ENCODE measurements around the gene POU2F1. TPM values are rescaled to one million over a fixed set of nuclear protein-coding genes. Genes with fewer than 3 reads are reported as not detected.

The POU2F1 gene
- total RNA-seq, 2 experiments from 2014 or later = 12.7 to 14.0 TPM

DNA sequence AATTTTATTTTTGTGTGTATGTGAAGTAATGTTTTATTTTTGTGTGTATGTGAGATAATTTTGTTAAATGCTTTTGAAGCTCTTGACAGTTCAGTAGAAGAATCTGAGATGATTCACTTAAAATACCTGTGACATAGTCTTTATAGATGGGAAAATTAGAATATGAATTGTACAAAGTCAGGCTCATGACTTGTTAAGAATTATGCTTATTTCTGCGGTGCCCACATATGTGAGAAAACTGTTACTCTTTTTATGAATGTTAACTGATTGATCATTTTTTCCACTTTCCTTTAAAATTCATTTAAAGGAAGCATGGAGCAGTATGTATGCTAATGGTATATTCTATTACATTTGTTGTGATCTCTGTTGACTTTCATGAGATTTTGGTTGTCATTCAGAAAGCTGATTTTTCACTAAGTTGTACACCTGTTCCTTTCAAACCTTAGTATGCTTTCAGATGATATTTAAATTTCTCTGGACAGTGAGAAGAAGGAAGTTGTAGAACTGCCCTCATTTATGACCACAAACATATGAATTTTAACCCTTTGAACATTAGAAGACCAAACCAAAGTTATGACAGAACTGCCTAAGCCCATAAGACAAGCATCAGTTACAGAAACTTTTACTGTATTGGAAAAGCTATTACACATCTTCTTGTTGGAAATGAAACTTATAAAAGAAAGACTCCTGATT is 110.1 kb downstream of the POU2F1 start:
- ChIA-PET POLR2A (no interaction called here), CTCF (no interaction called here)

DNA sequence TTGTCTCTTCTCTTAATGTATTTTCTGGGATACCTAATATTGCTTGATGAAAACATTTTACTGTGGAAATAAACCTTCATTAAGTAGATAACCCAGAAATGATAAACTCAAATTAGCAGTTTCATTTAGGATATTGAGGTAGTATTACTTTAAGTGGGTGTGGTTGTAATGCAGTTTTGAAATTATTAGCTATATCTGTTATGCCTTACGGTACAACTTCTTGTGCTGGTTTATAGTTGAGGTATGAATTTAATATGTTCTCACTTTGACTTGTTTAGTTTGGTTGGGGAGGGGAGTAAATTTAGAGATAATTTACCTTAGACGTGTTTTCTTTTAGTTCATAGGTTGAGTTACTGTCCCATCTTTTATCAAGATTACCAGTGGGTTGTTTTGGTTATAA is 111.0 kb downstream of the POU2F1 start:
- CTCF ChIA-PET = no interaction called here
- POLR2A ChIA-PET = no interaction called here

DNA sequence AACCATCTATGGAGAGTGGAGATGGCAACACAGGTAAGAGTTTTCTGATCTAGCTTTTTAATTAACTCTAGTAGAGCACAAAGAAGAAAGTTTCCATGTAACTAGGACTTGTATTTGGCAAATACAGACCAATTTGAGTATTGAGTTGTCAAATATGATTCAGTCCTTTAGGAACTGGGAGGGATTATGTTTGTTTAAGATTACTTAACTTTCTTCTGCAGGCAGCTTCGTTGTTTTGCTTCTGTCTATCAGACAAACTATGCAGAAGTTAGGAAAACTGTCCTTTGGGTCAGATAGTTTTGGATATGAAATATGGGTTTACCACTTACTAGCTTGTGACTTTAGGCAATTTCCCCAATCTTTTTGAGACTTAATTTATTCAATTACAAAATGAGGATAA is 111.8 kb downstream of the POU2F1 start:
- ChIA-PET CTCF (no interaction called here), POLR2A (no interaction called here)

DNA sequence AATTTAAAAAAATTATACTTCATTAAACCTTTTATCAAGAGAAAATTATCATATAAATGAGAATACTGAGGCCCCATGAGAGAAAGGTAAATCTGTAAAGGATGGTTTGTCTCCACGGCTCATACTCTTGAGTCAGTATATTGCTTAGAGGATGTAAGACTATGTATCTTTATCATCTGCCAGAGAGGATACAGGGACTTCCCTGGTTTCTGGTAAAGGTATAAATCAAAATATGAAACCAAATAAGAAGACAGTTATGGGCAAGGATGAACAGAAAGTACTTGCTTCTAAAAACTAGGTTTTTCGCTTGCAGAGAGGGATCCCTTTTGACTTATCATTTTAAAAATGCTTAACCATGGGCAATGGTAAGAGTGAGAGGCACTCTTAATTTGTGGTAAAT is 112.4 kb downstream of the POU2F1 start:
- ChIA-PET POLR2A (no interaction called here), CTCF (no interaction called here)

DNA sequence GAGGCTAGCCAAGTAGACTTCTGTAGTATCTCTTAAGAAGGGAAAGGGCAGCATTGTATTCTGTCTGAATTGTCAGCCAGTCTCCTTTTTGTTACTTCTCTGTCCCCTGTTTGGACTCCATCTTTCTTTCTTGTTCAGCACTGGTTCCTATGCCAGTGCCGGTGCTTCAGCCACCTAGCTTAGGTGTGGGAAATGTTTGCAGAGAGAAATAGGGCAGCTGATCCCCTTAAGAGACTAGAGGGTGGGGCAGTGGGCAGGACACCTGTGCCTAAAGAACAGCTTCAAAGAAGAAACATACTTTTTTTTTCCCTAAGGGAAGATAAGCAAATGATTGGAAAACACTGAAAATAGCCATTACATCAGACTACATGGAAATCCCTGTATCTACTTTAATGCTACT is 113.0 kb downstream of the POU2F1 start:
- POLR2A ChIA-PET = no interaction called here
- CTCF ChIA-PET = interaction anchor here (0.7 kb wide), 3 partner anchors 51 to 275 kb away, joined by 3 to 4 read pairs (median 3); no protein-coding TSS in a partner anchor

DNA sequence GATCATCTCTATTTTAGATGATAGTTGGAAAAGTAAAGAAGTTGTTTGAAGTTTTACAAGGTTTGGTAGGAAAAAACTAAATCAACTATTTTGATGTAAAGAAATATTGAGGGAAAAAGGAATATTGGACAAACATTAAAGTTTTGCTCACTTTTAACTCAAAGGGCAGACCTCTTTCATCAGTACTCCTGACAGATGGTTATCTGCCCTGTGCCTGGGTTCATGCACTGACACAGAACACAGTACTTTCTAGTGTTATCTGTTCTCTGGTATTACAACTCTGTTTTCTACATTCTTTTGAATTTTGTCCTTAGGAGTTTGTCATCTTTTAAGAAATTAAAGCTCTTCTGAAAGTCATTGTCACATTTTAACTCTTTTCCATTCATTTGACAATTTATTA is 118.7 kb downstream of the POU2F1 start:
- ChIA-PET POLR2A (no interaction called here), CTCF (no interaction called here)

DNA sequence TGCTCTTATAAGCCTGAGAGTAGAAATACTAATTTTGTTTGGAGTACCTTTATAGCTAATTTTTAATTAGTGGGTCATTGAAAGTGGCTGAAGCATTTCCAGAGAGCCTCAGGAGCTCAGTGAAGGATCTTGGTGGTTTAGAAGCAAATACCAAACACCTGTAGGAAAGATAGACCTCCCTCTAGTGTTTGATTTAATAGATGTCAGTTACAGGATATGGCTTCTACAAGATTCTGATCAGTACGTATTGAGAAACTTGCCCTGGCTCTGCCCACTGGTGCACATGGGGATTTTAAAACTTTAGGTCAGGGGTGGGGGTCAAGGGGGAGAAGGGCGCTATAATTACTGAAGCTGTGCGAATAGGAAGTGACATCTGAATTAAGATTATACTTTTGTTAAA is 122.2 kb downstream of the POU2F1 start:
- ChIA-PET POLR2A (interaction anchor here (0.6 kb wide), 1 partner anchor 197 kb away, joined by 9 read pairs; no protein-coding TSS in a partner anchor), CTCF (no interaction called here)

DNA sequence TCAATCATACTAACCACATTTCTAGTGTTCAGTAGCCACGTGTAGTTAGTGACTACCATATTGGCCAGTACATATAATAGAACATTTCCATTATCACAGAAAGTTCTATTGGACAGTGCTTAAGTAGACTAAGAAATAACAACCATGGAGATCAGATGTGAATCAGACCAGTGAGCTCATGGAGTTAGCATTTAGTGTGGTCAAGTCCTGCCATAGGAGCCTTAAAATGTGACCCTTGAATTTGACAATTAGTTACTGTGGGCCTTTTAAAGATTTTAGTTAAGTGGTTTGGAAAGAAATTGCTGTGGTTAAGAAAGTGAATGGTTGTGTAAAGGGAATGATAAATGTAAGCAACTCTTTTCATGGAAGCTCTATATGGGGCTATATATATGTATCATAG is 123.4 kb downstream of the POU2F1 start:
- POLR2A ChIA-PET = no interaction called here
- CTCF ChIA-PET = no interaction called here

DNA sequence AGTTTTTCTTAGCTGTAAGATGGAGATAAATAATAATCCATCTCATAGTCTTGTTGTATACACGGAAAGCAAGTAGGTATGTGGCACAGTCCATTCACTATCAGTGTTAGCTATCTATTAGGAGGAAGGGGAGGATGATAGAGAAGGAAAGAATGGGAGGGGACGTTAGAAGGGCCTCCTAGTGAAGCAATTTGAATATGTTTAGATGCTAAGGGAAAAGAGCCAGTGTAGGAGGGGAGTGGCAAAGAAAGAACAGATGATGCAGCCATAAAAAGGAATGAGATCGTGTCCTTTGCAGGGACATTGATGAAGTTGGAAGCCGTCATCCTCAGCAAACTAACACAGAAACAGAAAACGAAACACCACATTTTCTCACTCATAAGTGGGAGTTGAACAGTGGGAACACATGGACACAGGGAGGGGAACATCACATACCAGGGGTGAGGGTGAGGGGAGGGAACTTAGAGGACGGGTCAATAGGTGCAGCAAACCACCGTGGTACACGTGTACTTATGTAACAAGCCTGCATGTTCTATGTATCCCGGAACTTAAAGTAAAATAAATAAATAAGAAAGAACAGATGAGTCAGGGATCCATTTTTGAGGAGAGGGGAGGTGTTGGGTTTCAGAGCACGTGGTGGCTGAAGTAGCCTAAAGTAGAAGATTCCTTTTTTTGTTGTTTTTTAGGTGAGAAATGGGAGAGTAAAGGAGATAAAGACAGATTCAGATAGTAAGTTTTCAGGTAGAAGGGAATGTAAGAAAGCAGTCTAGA is 124.1 kb downstream of the POU2F1 start:
- POLR2A ChIA-PET = no interaction called here
- CTCF ChIA-PET = interaction anchor here (0.6 kb wide), 1 partner anchor 13 kb away, joined by 3 read pairs; no protein-coding TSS in a partner anchor

DNA sequence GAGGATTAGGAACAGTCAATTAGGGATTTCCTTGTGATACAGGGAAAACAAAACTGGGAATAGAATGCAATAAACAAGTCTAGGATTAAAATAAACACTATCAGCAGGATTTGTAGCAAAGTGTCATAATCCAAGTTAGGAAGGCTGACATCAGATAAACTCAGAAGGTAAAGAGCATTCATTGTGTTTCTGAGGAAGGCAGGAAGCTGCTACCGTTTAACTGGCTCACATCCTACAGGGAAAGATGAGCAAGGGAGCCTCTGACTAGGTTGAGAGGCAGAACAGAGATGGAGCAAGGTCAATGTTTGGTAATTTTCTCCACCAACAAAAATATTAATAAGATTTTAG is 124.7 kb downstream of the POU2F1 start:
- CTCF ChIA-PET = interaction anchor here (0.6 kb wide), 1 partner anchor 12 kb away, joined by 3 read pairs; no protein-coding TSS in a partner anchor
- POLR2A ChIA-PET = no interaction called here

DNA sequence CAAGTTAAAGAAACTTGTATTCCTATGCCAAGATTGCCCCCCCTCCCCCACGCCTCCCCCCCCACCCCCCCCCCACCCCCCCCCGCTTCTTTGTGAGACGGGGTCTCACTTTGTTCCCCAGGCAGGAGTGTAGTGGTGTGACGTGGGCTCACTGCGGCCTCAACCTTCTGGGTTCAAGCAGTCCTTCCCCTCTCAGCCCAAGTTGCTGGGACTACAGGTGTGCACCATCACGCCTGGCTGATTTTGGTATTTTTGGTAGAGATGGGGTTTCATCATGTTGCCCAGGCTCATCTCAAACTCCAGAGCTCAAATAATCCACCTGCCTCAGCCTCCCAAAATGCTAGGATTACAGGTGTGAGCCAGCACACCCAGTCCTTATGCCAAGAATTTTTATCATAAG is 136.6 kb downstream of the POU2F1 start:
- CTCF ChIA-PET = interaction anchor here (0.7 kb wide), 1 partner anchor 12 kb away, joined by 3 read pairs; no protein-coding TSS in a partner anchor
- POLR2A ChIA-PET = no interaction called here

DNA sequence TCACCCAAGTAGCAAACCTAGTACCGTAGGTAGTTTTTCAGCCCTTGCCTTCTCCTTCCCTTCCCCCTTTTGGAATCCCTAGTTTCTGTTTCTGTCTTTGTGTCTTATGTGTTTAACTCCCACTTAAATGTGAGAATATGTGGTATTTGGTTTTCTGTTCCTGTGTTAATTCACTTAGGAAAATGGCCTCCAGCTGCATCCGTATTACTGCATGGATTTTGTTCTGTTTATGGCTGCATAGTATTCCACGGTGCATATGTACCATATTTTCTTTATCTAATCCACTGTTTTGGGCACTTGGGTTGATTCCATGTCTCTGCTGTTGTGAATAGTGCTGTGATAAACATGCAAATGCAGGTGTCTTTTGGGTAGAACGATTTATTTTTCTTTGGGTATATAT is 138.6 kb downstream of the POU2F1 start:
- CTCF ChIA-PET = no interaction called here
- POLR2A ChIA-PET = interaction anchor here (0.6 kb wide), 1 partner anchor 19 kb away, joined by 4 read pairs; no protein-coding TSS in a partner anchor

DNA sequence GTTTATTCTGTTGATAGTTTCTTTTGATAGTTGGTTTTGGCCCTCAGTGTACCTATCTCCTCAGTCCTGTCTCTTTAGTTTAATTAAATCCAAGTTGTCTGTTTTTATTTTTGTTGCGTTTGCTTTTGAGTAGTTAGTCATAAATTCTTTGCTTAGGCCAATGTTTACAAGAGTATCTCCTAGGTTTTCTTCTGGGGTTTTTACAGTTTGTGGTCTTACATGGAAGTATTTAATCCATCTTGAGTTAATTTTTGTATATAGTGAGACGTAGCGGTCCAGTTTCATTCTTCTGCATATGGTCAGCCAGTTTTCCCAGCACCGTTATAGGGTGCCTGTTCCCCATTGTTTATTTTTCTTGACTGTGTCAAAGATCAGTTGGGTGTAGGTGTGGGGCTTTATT is 139.4 kb downstream of the POU2F1 start:
- ChIA-PET POLR2A (no interaction called here), CTCF (no interaction called here)

DNA sequence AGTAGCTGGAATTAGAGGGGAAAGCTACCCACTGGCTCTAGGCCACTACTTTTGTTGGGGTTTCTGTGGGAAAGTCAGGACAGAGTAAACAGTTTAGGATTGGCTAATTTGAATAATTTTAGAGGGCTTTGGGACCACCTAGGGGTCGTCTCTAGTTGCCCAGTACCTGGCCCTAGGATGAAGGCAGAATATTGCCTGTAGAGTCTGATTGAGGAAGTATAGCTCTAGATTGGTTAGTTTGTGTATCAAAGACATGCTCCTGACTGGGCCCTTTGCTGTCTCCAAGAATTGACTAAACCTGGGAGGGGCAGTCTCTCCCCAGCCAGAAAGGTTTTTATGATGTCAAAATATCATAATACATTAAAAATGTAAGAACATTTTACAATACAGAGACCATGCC is 142.0 kb downstream of the POU2F1 start:
- ChIA-PET CTCF (interaction anchor here (0.6 kb wide), 1 partner anchor 64 kb away, joined by 3 read pairs; no protein-coding TSS in a partner anchor), POLR2A (no interaction called here)

DNA sequence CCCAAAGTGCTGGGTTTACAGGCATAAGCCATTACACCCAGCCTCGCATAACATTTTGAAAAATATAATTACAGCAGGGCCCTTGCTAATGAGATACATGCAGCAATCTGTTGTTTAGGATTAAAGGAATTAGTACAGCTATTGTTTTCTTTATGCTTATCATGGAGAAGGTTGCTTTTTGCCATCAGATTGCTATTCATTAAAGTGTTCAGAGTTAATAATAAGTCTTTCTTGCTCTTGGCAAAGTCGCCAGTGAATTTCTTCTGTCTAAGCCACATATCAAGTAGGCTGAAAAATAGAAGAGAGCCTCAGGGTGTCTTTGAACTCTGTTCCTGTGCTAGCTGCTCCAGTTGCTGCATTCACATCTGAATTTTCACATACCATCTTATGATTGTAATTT is 144.1 kb downstream of the POU2F1 start:
- CTCF ChIA-PET = no interaction called here

DNA sequence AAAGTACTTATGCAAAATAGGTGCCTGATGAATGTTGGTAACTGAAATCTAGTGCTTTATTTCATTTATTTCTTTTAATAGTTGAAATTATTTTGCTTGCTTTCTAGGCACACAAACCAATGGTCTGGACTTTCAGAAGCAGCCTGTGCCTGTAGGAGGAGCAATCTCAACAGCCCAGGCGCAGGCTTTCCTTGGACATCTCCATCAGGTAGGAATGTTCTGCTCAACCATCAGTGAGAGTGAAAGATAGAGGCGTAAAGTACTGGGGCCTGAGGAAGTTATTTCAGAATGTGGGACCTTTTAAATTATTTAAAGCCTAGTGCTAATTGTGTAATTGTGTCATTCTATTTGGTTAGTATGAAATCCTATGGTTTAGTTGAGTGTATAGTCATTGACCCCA is 144.7 kb downstream of the POU2F1 start:
- CTCF ChIA-PET = no interaction called here
- POLR2A ChIA-PET = no interaction called here

More for the DNA sequence above, 144.1 kb downstream of the POU2F1 start:
- POLR2A ChIA-PET = no interaction called here

DNA sequence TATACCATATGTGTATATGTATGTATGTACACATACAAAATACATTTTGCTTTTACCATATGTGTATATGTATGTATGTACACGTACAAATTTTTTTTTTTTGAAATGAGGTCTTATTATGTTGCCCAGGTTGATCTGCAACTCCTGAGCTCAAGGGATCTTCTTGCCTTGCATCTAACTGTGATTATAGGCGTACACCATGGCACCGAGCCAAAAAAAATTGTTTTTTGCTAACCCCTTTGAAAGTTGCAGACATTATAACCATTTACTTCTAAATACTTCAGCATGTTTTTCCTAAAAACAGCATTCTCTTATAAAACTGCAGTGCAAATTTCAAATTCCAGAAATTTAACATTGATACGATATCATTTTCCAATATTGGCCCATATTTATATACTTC is 147.0 kb downstream of the POU2F1 start:
- CTCF ChIA-PET = no interaction called here
- POLR2A ChIA-PET = no interaction called here

DNA sequence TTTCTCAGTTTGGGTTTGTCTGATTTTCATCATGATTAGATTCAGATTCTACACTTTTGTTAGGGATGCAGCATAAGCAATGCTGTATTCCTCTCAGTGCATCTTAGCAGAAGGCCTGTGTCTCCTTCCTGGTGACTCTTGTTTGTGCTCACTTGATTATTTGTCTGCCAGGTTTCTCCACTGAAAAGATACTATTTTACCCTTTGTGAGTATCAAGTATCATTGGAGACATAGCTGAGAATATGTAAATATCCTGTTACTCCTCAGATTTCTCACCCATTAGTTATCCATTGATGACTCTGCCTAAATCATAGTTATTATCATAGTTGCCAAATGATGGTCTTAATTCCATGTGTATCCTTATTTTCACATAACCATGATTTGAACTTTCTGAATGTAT is 148.5 kb downstream of the POU2F1 start:
- ChIA-PET CTCF (no interaction called here), POLR2A (no interaction called here)

DNA sequence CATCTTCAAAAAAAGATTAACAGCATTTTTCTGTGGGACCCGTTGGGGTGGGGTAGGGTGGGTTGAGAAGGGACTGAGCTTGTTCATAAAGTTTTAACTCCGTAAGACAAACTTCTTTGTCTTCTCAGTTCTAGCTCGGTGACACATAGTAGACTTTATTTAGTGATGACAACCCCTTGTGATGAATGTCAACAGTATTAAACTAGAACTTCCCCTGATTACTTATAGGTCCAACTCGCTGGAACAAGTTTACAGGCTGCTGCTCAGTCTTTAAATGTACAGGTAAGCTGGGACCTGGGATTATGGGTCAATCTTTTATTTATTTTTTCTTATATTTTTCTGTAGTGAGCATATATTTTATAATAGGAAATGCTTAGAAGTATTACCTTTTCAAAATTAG is 149.2 kb downstream of the POU2F1 start:
- ChIA-PET CTCF (no interaction called here), POLR2A (no interaction called here)

DNA sequence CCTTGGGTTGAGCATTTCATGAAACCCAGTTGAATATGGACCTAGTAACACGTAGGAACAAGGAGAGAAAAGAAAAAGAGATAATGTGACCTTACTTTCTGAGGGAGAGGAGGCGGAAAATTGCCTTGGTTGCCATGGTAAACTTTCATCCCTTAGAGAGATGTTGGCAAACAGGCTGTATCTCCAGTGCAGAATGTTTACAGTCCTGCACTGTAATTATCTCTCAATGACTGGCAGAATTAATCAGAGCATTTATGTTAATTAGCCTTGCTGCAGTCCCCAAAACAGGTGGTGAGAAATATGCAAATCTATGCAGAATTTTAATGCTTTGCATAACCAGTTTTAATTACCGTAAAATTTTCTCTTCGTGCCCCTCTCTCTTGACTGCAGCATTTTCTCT is 150.3 kb downstream of the POU2F1 start:
- CTCF ChIA-PET = no interaction called here

DNA sequence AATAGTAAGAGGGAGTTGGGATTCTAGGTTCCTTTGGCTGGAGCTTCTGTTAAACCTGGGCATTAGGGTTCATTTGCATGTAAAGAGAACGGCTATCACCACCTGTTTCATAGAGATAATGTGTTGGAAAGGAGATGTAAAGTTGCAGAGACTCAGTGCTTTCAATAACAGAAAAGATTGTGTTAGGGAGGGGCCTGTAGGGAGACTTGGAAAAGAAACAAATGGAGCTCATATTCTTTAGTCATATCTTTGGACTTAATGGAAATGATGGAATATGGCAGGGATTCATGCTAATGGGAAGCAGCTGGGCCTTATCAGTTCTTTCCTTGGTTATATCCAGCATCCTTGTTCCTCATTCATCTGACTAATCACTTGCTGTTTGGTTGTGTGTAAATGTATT is 152.7 kb downstream of the POU2F1 start:
- POLR2A ChIA-PET = no interaction called here
- CTCF ChIA-PET = interaction anchor here (1.0 kb wide), 1 partner anchor 10 kb away, joined by 3 read pairs; no protein-coding TSS in a partner anchor

More for the DNA sequence above, 150.3 kb downstream of the POU2F1 start:
- POLR2A ChIA-PET = no interaction called here

All from activated CD8-positive, alpha-beta memory T cell treated with anti-CD3 and anti-CD28 coated beads for 36 hours (primary cell).